GM12872 (cell line): Measurements from ENCODE around the gene STARD3.

Source experiments
- CTCF ChIP-seq: IDR thresholded peaks from 3 replicates; pipeline ENCODE4 v1.5.1; 2011; ENCODE audit warnings: low read depth, mild to moderate bottlenecking, low read length, moderate library complexity; ENCODE audit not compliant: insufficient read depth

Gene STARD3

DNA sequence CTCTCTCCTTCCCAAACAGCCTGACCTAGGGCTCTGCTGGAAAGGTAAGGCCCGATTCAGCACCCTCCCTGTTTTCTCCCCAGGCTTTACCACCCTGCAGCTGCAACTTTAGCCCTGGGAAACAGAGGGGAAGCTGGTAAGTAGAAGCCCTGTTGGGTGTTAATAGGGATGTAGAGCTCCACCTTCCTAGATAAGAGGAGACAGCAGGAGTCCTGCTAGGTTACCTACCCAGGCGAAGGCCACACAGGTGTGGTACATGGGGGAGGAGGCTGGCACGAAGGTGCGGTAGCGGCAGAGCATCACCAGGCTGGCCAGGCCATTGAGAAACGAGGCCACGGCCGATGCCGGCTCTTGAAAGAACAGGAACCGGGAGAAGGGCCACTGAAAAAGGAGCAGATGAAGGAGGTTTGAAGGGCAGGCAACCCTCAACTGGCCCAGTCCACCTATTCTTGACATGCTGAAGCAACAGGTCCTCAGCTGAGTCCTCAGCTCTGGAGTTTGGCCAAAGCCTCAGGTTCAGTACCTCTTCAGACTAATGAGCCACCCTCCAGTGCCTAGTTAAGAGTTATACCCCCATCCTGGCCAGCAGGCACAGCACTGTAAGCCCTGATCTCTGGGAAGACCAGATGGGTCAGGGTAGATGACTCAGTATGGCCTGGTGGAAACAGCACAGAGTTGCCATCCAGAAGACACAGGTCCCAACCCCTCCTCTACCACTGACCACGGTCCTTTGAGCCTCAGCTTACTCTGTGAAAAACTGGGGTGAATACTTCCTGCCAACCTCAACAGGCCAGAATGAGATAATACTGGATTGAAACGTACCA lies 47.6 kb downstream of the STARD3 start:
- TF ChIP-seq CTCF = no peak

DNA sequence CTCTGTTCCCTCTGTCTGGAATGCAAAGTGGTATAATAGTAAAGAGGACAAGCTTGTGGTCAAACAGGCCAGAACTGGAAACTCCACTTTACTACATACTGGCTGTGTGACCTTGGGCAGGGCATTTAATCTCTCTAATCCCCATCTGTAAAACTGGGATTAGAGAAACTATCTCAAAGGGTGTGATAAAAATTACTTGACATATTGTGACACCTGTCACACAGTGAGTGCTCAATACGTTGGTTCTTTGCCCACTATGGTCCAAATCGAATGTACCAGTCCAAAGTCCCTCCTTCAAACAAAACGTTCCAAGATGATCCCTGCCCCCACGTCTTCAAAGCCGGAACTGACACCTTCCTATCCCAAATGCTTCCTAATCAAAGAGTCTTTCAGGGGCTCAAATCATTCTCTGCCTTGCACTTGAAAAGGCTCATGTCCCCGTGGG lies 50.2 kb downstream of the STARD3 start:
- no peak for TF ChIP-seq CTCF

DNA sequence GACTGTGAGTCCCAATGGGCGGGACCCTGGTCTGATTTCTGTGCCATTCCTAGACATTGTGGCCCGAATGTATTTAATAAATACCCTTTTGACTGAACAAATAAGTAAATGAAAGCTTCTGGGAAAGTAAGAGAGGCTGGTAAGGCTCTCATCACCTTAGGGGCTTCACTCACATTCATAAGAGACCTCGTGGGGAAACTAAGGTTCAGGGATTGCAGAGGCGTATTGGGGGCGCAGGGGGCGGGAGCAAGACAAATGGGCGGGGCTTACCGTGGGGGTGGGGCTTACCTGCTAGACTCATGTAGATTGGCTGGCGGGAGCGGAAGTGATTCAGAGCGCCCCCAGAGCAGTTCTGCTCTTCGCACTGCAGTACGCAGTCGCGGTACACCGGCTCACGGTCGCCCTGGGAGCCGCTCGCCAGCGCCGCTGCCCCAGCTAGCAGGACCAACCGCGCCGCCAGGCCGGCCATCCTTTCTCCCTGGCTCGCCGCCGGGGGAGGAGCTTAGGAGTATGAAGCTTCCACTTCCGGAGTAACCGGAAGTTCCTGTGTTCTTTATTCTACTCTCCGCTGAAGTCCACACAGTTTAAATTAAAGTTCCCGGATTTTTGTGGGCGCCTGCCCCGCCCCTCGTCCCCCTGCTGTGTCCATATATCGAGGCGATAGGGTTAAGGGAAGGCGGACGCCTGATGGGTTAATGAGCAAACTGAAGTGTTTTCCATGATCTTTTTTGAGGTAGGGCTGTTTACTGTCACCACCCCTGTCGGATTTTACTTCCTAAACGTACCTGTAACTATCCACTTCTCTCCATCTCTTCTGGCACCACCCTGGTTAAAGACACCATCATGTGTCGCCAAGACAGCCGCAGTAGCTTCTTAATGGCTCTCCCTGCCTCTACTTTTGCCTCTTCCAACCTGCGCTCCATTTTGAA lies 50.9 kb downstream of the STARD3 start, which contains the start of gene PGAP3:
PGAP3 (minus strand) TSS at position 512 of the 929 bp plus-strand sequence; CDS start at position 469, 43 bp downstream.
- 0 out of 3 replicates have a peak, but pooled peaks have one; percentile 12 for TF ChIP-seq CTCF

DNA sequence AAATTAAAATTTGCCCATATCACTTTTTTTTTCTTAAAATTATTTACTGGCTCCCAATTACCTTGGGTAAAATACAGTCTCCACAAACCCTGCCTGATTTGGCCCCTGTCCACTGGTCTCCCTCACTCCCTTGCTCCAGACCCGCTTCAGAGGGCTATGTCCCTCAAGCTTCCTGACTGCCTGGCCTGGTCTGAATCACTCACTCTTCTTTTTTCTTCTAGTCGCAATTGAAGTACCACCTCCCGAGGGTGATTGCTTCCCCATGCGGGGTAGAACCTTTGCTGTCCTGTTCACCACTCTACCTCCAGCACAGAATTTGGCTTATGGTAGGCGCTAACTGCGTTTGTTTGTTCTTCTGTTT lies 51.5 kb downstream of the STARD3 start:
- TF ChIP-seq CTCF = no peak

DNA sequence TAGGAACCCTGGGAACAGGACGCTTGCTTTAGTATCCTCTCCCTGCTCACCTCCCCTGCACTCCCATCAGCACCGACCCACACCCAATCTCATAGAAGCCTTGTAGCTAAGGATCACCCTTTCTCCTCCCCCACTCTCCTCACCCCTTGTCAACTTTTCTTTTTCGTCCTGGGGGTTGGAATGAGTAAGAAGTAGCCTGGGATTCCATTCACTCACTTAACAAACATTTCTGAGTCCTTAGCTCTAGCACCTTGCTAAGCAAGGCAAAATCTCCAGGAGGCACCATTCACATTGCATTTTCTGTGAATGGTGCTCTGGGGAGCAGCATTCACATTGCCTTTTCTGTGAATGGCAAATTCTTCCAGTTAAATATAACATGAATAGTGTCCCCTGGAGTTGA lies 52.0 kb downstream of the STARD3 start:
- no peak for TF ChIP-seq CTCF

DNA sequence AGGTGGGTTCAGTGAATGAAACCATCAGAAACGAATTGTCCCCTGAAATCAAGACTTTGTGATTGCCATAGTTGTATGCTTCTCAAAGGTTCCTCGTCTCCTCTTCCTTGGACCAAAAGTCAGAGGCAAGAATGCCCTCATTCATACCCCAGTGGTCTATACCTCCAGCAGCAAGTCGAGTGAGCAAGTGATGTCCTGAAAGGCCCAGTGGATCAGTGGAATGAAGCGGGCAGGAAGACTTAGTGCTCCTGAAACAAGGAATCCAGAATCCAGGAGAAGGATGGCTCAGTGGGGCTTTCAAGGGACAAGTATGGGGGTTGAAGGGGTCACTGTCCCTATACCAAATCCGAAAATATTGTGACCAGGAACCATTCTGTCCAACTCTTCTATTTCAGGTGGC lies 57.6 kb downstream of the STARD3 start:
- TF ChIP-seq CTCF = no peak

DNA sequence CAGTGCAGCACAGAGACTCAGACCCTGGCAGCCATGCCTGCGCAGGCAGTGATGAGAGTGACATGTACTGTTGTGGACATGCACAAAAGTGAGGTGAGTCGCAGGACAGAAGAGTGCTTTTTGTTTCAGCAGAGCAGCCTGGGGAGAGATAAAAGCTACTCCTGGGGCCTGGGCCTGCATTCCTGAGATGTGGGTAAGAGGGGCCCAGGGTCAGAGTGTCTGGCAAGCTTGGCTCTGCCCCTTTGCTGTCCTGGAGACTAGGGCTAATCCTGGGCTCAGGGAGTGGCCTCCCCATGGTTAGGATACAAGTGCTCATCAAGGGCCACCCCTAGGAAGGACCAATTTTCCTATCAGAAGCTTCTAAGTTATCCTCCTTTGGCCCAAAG lies 58.1 kb downstream of the STARD3 start:
- no peak for TF ChIP-seq CTCF
